ENCODE measurements around the gene NDUFC1.

GRCh38 chr4:139278912-139279759 lies 23.1 kb downstream of the NDUFC1 start:
- TF ChIP-seq CTCF (IDR thresholded peaks at IDR 0.05) (no peak), EZH2 (IDR thresholded peaks at IDR 0.05; ENCODE audit: borderline replicate concordance, insufficient read depth, low read depth, low read length, poor library complexity, severe bottlenecking) (no peak)
